Heart left ventricle (tissue), 16 donors: Measurements from ENCODE around the gene ZFYVE26. TPM values are rescaled to one million over a fixed set of nuclear protein-coding genes. Genes with fewer than 3 reads are reported as not detected.

Source experiments
- ATAC-seq, 4 donors: fragments of 200-7000 bp; cut with Tn5 transposase; one replicate each; pipeline ENCODE4 v1.9.1; 2020 to 2022; ENCODE audit warnings: moderate library complexity in 4 of 4, mild to moderate bottlenecking in 3 of 4, moderate number of reproducible peaks in 1 of 4
- DNase-seq, 5 donors: peaks; one replicate each; pipeline ENCODE4 v3.0.0-alpha.2; 2020
- H3K27ac ChIP-seq, 12 donors: fragments of 200-600 bp; sonication (generic) in 4 of 12; one replicate each; pipeline versions ENCODE4 v1.5.0 to v1.8.0; 2016 to 2022; ENCODE audit warnings: mild to moderate bottlenecking in 2 of 12
- H3K27me3 ChIP-seq, 9 donors: fragments of 200-600 bp; sonication (generic) in 2 of 9; one replicate each; pipeline versions ENCODE4 v1.5.1 to v1.8.0; 2016 to 2022; ENCODE audit warnings: mild to moderate bottlenecking in 3 of 9
- H3K36me3 ChIP-seq, 9 donors: fragments of 200-600 bp; sonication (generic) in 2 of 9; one replicate each; pipeline versions ENCODE4 v1.5.0 to v1.8.0; 2018 to 2022; ENCODE audit warnings: mild to moderate bottlenecking in 2 of 9
- H3K4me1 ChIP-seq, 12 donors: fragments of 200-600 bp; sonication (generic) in 4 of 12; one replicate each; pipeline versions ENCODE4 v1.5.0 to v1.8.0; 2016 to 2022; ENCODE audit warnings: mild to moderate bottlenecking in 3 of 12
- H3K4me3 ChIP-seq, 12 donors: fragments of 200-600 bp; sonication (generic) in 4 of 12; one replicate each; pipeline versions ENCODE4 v1.5.0 to v1.8.0; 2017 to 2022; ENCODE audit warnings: mild to moderate bottlenecking in 9 of 12, moderate library complexity in 4 of 12
- H3K9me3 ChIP-seq, 12 donors: fragments of 200-600 bp; sonication (generic) in 4 of 12; one replicate each; pipeline versions ENCODE4 v1.5.0 to v1.8.0; 2016 to 2022; ENCODE audit warnings: mild to moderate bottlenecking in 1 of 12
- CTCF ChIP-seq, 12 donors: fragments of 200-600 bp; sonication (generic) in 4 of 12; IDR thresholded peaks; one replicate each; pipeline versions ENCODE4 v1.5.0 to v1.8.0; 2018 to 2022; ENCODE audit warnings: antibody characterized with exemption in 12 of 12, mild to moderate bottlenecking in 5 of 12
- POLR2A ChIP-seq, 2 donors: fragments of 450-650 bp; IDR thresholded peaks; one replicate each; pipeline ENCODE4 v1.6.1; 2017; ENCODE audit warnings: antibody characterized with exemption in 2 of 2, mild to moderate bottlenecking in 2 of 2, moderate library complexity in 2 of 2
- WGBS, 4 donors: extraction: QIAGEN DNeasy Blood & Tissue Kit in 2 of 4; methylation state at CpG; one replicate each; pipeline versions ENCODE4 v1.1.5 to v1.1.7; 2013 to 2018; 5-methylcytosine and 5-hydroxymethylcytosine counted together
- intact Hi-C, 10 donors: fragments of 100-400 bp; cut with DNase I; formaldehyde crosslinking; loops; one replicate each; pipeline versions ENCODE4 v1.11.1 to v1.14.2; 2022
- polyA plus RNA-seq, 2 donors: library from polyadenylated mRNA; stranded (reverse); fragments of 200-250 nt; gene quantifications; one replicate each; pipeline ENCODE4 v1.2.3, GENCODE V29; 2013
- total RNA-seq, 9 donors: library from RNA; depleted of rRNA in 2 of 9; stranded (reverse); fragments of >200 nt in 2 of 9; fragmentation: NEBNext Ultra II Directional in 3 of 9; extraction: Animal tissue kit (Norgen Biotek cat#: 25700) in 3 of 9; gene quantifications; one replicate each; pipeline versions ENCODE4 v1.1.0 to v1.2.4, GENCODE V29; 2016 to 2023
- donor health status: ischemic (EF 13 %, LVEDD 7.1; RV severe dilation, severe dysfunction).
- donor health status: healthy with polysubstance abuse.
- donor health status: DM: no; HTN: yes; CAD: no.
- donor health status: DM: no; HTN: no; CAD: no.
- donor health status: ischemic (EF 25% LVEDD 6.9; RV normal size, moderate dysfunction).
- donor health status: ischemic (EF 25% LVEDD 5.7; RV mildly dilated, moderate dysfunction).
- donor health status: healthy.
- donor health status: DM: yes; HTN: yes; CAD: no.
- donor health status: ischemic (EF 35%, LVEDD 5.7; RV mildly dilated, moderate dysfunction).
- donor health status: nonischemic (EF 11% LVEDD 7.7; RV severe dilation, severe dysfunction).
- donor health status: DM: yes; HTN: yes; CAD: no.
- donor health status: PGD.
- donor health status: ischemic (EF 29% LVEDD 5.4; RV normal size, mild dysfunction).
- donor health status: nonischemic (EF 23%, LVEDD 6.1; RV moderate dilation, normal function).

Gene ZFYVE26
- total and polyA plus RNA-seq, 11 donors, result 5.1 to 24.1 (median 18.2) TPM

- Histone ChIP-seq H3K4me1 (no peaks in the 10 kb centered on the region), H3K27ac (no peak overlapping the region), H3K4me3 (no peak overlapping the region), H3K9me3 (no peaks in the 10 kb centered on the region), H3K36me3 (peaks cover 0 to 100% (median 100%) of the 10 kb centered on the region in 9 donors), H3K27me3 (no peaks in the 10 kb centered on the region)
- TF ChIP-seq CTCF (IDR thresholded peaks at IDR 0.05) (no peak), POLR2A (IDR thresholded peaks at IDR 0.05) (no peak)
- DNase-seq (no peak), ATAC-seq (no peak)
- intact Hi-C loops, result no loop called here
- WGBS, 4 donors, result 86 to 93% (median 88%) methylated on average over 1 of the region's 1 CpG
Measured at GRCh38 chr14:67778792-67779191, 37.6 kb downstream of the ZFYVE26 start.

GRCh38 chr14:67776653-67777322 lies 39.6 kb downstream of the ZFYVE26 start:
- ATAC-seq, result peak in 1 of 4 donors; percentile 24

DNA sequence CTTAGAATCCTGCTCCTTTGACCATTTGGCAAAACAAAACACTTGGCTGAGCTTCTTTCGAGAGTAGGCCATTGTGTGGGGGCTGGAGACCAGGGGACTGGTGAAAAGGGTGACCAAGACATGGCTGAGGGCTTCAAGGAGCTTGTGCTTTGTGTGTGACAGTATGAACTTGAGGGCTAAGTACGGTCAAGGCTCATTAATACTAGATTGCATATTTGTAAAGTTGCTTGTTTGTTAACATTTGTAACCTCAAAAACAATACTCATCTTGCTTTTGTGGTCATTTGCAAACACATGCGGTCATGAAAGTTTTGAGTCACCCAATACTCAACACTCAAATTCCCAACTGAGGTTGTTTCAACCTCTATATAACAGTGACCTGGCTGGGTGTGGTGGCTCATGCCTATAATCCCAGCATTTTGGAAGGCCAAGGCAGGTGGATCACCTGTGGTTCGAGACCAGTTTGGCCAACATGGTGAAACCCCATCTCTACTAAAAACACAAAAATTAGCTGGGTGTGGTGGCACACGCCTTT lies 42.5 kb downstream of the ZFYVE26 start:
- H3K36me3 ChIP-seq, result peaks cover 0 to 100% (median 99%) of the 10 kb centered on the region in 9 donors
- DNase-seq (no peak), ATAC-seq (no peak)
- TF ChIP-seq CTCF (IDR thresholded peaks at IDR 0.05) (no peak), POLR2A (IDR thresholded peaks at IDR 0.05) (no peak)
- no peak overlapping the region for H3K4me3 ChIP-seq
- no peaks in the 10 kb centered on the region for H3K4me1 ChIP-seq
- no peak overlapping the region for H3K27ac ChIP-seq
- 95 to 97% (median 97%) methylated on average over 5 of the region's 5 CpGs for WGBS, 4 donors
- intact Hi-C loops, result no loop called here
- no peaks in the 10 kb centered on the region for H3K9me3 ChIP-seq
- no peaks in the 10 kb centered on the region for H3K27me3 ChIP-seq

More at GRCh38 chr14:67776653-67777322, 39.6 kb downstream of the ZFYVE26 start:
- TF ChIP-seq POLR2A (IDR thresholded peaks at IDR 0.05) (no peak), CTCF (IDR thresholded peaks at IDR 0.05) (no peak)
- H3K4me1 ChIP-seq, result no peaks in the 10 kb centered on the region
- intact Hi-C loops, result no loop called here
- WGBS, 4 donors, result 53 to 71% (median 63%) methylated on average over 4 of the region's 4 CpGs
- DNase-seq, result no peak
- H3K36me3 ChIP-seq, result peaks cover 0 to 100% (median 100%) of the 10 kb centered on the region in 9 donors
- no peak overlapping the region for H3K27ac ChIP-seq
- no peaks in the 10 kb centered on the region for H3K27me3 ChIP-seq
- H3K4me3 ChIP-seq, result no peak overlapping the region
- H3K9me3 ChIP-seq, result no peaks in the 10 kb centered on the region

DNA sequence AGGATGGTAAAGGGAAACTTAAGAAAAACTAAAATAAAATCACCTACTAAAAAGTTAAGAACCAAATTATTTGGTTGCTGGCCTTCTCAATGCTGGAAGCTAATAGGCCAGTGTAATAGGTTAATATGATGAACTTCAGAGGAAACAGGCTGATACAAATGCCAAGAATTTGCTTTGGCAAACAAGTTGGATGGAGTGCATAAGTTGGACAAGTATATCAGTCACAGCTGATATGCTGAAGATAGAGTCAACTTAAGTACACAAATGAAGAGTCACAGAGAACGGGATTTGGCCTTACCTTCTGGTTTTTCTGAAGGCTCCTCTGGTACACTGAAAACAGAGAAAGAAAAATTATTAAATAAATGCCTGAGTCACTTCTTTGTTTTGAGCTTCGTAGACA lies 48.2 kb downstream of the ZFYVE26 start:
- peaks cover 0 to 100% (median 98%) of the 10 kb centered on the region in 9 donors for H3K36me3 ChIP-seq
- 54 to 75% (median 65%) methylated on average over 2 of the region's 2 CpGs for whole genome bisulfite sequencing, 4 donors
- no peak for ATAC-seq

More for the DNA sequence above, 48.2 kb downstream of the ZFYVE26 start:
- intact Hi-C loops, result no loop called here
- H3K4me3 ChIP-seq, result no peak overlapping the region
- TF ChIP-seq POLR2A (IDR thresholded peaks at IDR 0.05) (no peak), CTCF (IDR thresholded peaks at IDR 0.05) (no peak)
- peaks cover 0 to 21% (median 0%) of the 10 kb centered on the region in 12 donors for H3K4me1 ChIP-seq
- H3K27me3 ChIP-seq, result no peaks in the 10 kb centered on the region
- DNase-seq, result no peak
- no peaks in the 10 kb centered on the region for H3K9me3 ChIP-seq
- H3K27ac ChIP-seq, result no peak overlapping the region
